Ovary (tissue), 3 donors: Measurements from ENCODE around the gene MKRN1.

Experiments used
- CTCF ChIP-seq, 3 donors: fragments of 450-650 bp in 2 of 3; fragments of 200-600 bp in 1 of 3; IDR thresholded peaks; one replicate each; pipeline versions ENCODE4 v1.5.1 to v1.8.0; 2016 to 2022; ENCODE audit warnings: antibody characterized with exemption in 3 of 3, mild to moderate bottlenecking in 1 of 3
- EP300 ChIP-seq: sonication (generic); formaldehyde crosslinking; IDR thresholded peaks from one replicate; pipeline ENCODE4 v1.6.1; 2017; ENCODE audit warnings: antibody characterized with exemption
- POLR2A ChIP-seq: fragments of 450-650 bp; IDR thresholded peaks from one replicate; pipeline ENCODE4 v1.6.1; 2017; ENCODE audit warnings: antibody characterized with exemption, mild to moderate bottlenecking, moderate library complexity
- donor health status: DM: no; HTN: no; CAD: no.

GRCh38 chr7:140495514-140496097 is 16.3 kb upstream of the MKRN1 start:
- TF ChIP-seq CTCF (IDR thresholded peaks at IDR 0.05), result no peak
- TF ChIP-seq POLR2A, result no peak
- no peak for TF ChIP-seq EP300
